SH-SY5Y (cell line): ENCODE measurements around the gene FAM149A.

Experiments used
- GATA2 ChIP-seq: IDR thresholded peaks from 2 replicates; pipeline ENCODE4 v1.6.1; 2011; ENCODE audit warnings: mild to moderate bottlenecking, low read depth, low read length
- GATA3 ChIP-seq: IDR thresholded peaks from 2 replicates; pipeline ENCODE4 v1.6.1; 2011; ENCODE audit warnings: low read depth, mild to moderate bottlenecking, low read length, moderate library complexity

Gene FAM149A

GRCh38 chr4:186196063-186196462, 91.6 kb downstream of the FAM149A start:
- TF ChIP-seq GATA3 (no peak), GATA2 (no peak)

- TF ChIP-seq GATA2, result no peak
- no peak for TF ChIP-seq GATA3
These were observed 96.0 kb downstream of the FAM149A start for GRCh38 chr4:186200516-186200915.

GRCh38 chr4:186201010-186201409, 96.5 kb downstream of the FAM149A start:
- TF ChIP-seq GATA3 (no peak), GATA2 (no peak)

- TF ChIP-seq GATA3 (no peak), GATA2 (no peak)
These were observed 97.2 kb downstream of the FAM149A start for GRCh38 chr4:186201535-186202230.

GRCh38 chr4:186202490-186203140, 98.1 kb downstream of the FAM149A start:
- no peak for TF ChIP-seq GATA2
- TF ChIP-seq GATA3, result no peak

- TF ChIP-seq GATA2, result no peak
- TF ChIP-seq GATA3, result no peak
These were observed 98.9 kb downstream of the FAM149A start for GRCh38 chr4:186203406-186203805.

- TF ChIP-seq GATA3 (no peak), GATA2 (peak; percentile 61; the same call in 1 of the 2 replicates)
These were observed 99.6 kb downstream of the FAM149A start for GRCh38 chr4:186204103-186204559.

GRCh38 chr4:186204686-186205085, 100.2 kb downstream of the FAM149A start:
- TF ChIP-seq GATA2, result no peak
- TF ChIP-seq GATA3, result no peak

GRCh38 chr4:186205156-186205555, 100.7 kb downstream of the FAM149A start:
- TF ChIP-seq GATA2, result no peak
- no peak for TF ChIP-seq GATA3

GRCh38 chr4:186216465-186217024, 112.0 kb downstream of the FAM149A start:
- TF ChIP-seq GATA3 (peak; percentile 95), GATA2 (peak; percentile 95)

GRCh38 chr4:186217733-186218293, 113.3 kb downstream of the FAM149A start:
- no peak for TF ChIP-seq GATA3
- TF ChIP-seq GATA2, result no peak

- TF ChIP-seq GATA2 (no peak), GATA3 (no peak)
These were observed 117.1 kb downstream of the FAM149A start for GRCh38 chr4:186221624-186222023.
